Astrocyte (in vitro differentiated cells and primary cell): ENCODE data around the gene FAM124A. TPM values are rescaled to one million over a fixed set of nuclear protein-coding genes. Genes with fewer than 3 reads are reported as not detected.

Source experiments
- DNase-seq: peaks from one replicate; pipeline ENCODE4 v3.0.0-alpha.2; 2010; ENCODE audit warnings: low read depth
- FAIRE-seq: peaks from 2 replicates; lab custom pipeline; 2011; peaks lifted over from hg19 to GRCh38; lab: Jason Lieb, UNC
- H2AFZ ChIP-seq: 2 replicates; pipeline ENCODE4 v1.6.0; 2012; ENCODE audit warnings: low read depth, low read length, inconsistent platforms
- H3K27ac ChIP-seq: 2 replicates; pipeline ENCODE4 v1.5.1; 2011; ENCODE audit warnings: low read depth, low read length, inconsistent platforms
- H3K27me3 ChIP-seq: 2 replicates; pipeline ENCODE4 v1.6.0; 2011; ENCODE audit warnings: low read length, inconsistent platforms; ENCODE audit not compliant: insufficient read depth
- H3K36me3 ChIP-seq: 2 replicates; pipeline ENCODE4 v1.5.1; 2011; ENCODE audit warnings: low read length, inconsistent platforms; ENCODE audit not compliant: insufficient read depth
- H3K4me1 ChIP-seq: 2 replicates; pipeline ENCODE4 v1.5.1; 2011; ENCODE audit warnings: low read length, inconsistent platforms; ENCODE audit not compliant: insufficient read depth
- H3K4me2 ChIP-seq: 2 replicates; pipeline ENCODE4 v1.6.0; 2012; ENCODE audit warnings: low read length, inconsistent platforms
- H3K4me3 ChIP-seq: 2 replicates; pipeline ENCODE4 v1.5.1; 2011; ENCODE audit warnings: low read depth, mild to moderate bottlenecking, low read length, inconsistent platforms; ENCODE audit not compliant: insufficient read depth
- H3K79me2 ChIP-seq: 2 replicates; pipeline ENCODE4 v1.6.0; 2012; ENCODE audit warnings: mild to moderate bottlenecking, low read length, inconsistent platforms; ENCODE audit not compliant: insufficient read depth
- H3K9ac ChIP-seq: 2 replicates; pipeline ENCODE4 v1.6.0; 2012; ENCODE audit warnings: mild to moderate bottlenecking, low read length, inconsistent platforms
- H3K9me3 ChIP-seq: 2 replicates; pipeline ENCODE4 v1.5.1; 2012; ENCODE audit warnings: low read depth, mild to moderate bottlenecking, low read length, inconsistent platforms; ENCODE audit not compliant: insufficient read depth
- H4K20me1 ChIP-seq: 2 replicates; pipeline ENCODE4 v1.6.0; 2012; ENCODE audit warnings: low read length, inconsistent platforms; ENCODE audit not compliant: insufficient read depth
- H3K27ac Mint-ChIP-seq: one replicate; pipeline ENCODE4 v1.8.0; 2021; ENCODE audit warnings: mild to moderate bottlenecking, mixed read lengths; ENCODE audit not compliant: unreplicated experiment
- H3K27me3 Mint-ChIP-seq: one replicate; pipeline ENCODE4 v1.8.0; 2021; ENCODE audit warnings: low read depth, mixed read lengths; ENCODE audit not compliant: unreplicated experiment
- H3K36me3 Mint-ChIP-seq: one replicate; pipeline ENCODE4 v1.8.0; 2021; ENCODE audit warnings: low read depth, mixed read lengths; ENCODE audit not compliant: unreplicated experiment
- H3K4me1 Mint-ChIP-seq: one replicate; pipeline ENCODE4 v1.8.0; 2021; ENCODE audit warnings: low read depth, mixed read lengths; ENCODE audit not compliant: unreplicated experiment
- H3K4me3 Mint-ChIP-seq: one replicate; pipeline ENCODE4 v1.8.0; 2021; ENCODE audit warnings: mild to moderate bottlenecking, moderate library complexity, mixed read lengths; ENCODE audit not compliant: unreplicated experiment
- H3K9me3 Mint-ChIP-seq: one replicate; pipeline ENCODE4 v1.8.0; 2021; ENCODE audit warnings: mild to moderate bottlenecking, mixed read lengths; ENCODE audit not compliant: unreplicated experiment
- CTCF ChIP-seq: IDR thresholded peaks from 2 replicates; pipeline ENCODE4 v1.5.1; 2011; ENCODE audit warnings: low read depth, mild to moderate bottlenecking, inconsistent platforms, low read length, moderate library complexity; ENCODE audit not compliant: insufficient read depth
- EZH2 ChIP-seq: IDR thresholded peaks from 2 replicates; pipeline ENCODE4 v1.6.1; 2012; ENCODE audit warnings: mild to moderate bottlenecking, low read length, inconsistent platforms; ENCODE audit not compliant: insufficient read depth
- total RNA-seq: library from RNA; stranded (reverse); gene quantifications from 2 replicates; pipeline ENCODE4 v1.2.1, GENCODE V29; 2021

The FAM124A gene
- total RNA-seq, 1 donor from 2014 or later, result 1.1 TPM

GRCh38 chr13:51328488-51328887 is 106.3 kb downstream of the FAM124A start:
- no peak overlapping the region for H3K27ac ChIP-seq
- H3K27ac Mint-ChIP-seq, result no peak overlapping the region
- peaks cover 24% of the 10 kb centered on the region for H3K4me1 Mint-ChIP-seq
- H3K79me2 ChIP-seq, result no peaks in the 10 kb centered on the region
- peaks cover under 1% of the 10 kb centered on the region for H3K27me3 Mint-ChIP-seq
- no peaks in the 10 kb centered on the region for H3K27me3 ChIP-seq
- DNase-seq, result no peak
- no peaks in the 10 kb centered on the region for H3K36me3 ChIP-seq
- FAIRE-seq, result no peak
- H2AFZ ChIP-seq, result no peak overlapping the region
- H3K9me3 Mint-ChIP-seq, result no peaks in the 10 kb centered on the region
- H3K4me3 Mint-ChIP-seq, result no peak overlapping the region
- TF ChIP-seq CTCF (no peak), EZH2 (no peak)
- H3K4me3 ChIP-seq, result no peak overlapping the region
- peaks cover 11% of the 10 kb centered on the region for H3K4me1 ChIP-seq
- H3K4me2 ChIP-seq, result no peak overlapping the region
- no peaks in the 10 kb centered on the region for H3K36me3 Mint-ChIP-seq
- H3K9ac ChIP-seq, result no peak overlapping the region
- no peaks in the 10 kb centered on the region for H4K20me1 ChIP-seq
- no peaks in the 10 kb centered on the region for H3K9me3 ChIP-seq

- TF ChIP-seq CTCF, result no peak
- TF ChIP-seq EZH2, result no peak
- peaks cover 11% of the 10 kb centered on the region for H3K4me1 ChIP-seq
- FAIRE-seq (no peak), DNase-seq (no peak)
- no peaks in the 10 kb centered on the region for H3K27me3 ChIP-seq
- H3K4me3 Mint-ChIP-seq, result no peak overlapping the region
- no peaks in the 10 kb centered on the region for H4K20me1 ChIP-seq
- H3K36me3 ChIP-seq, result no peaks in the 10 kb centered on the region
- H3K27ac ChIP-seq, result no peak overlapping the region
- H3K9ac ChIP-seq, result no peak overlapping the region
- no peak overlapping the region for H3K4me2 ChIP-seq
- no peaks in the 10 kb centered on the region for H3K27me3 Mint-ChIP-seq
- H3K9me3 Mint-ChIP-seq, result no peaks in the 10 kb centered on the region
- H3K79me2 ChIP-seq, result no peaks in the 10 kb centered on the region
- H2AFZ ChIP-seq, result no peak overlapping the region
- no peaks in the 10 kb centered on the region for H3K36me3 Mint-ChIP-seq
- peaks cover 24% of the 10 kb centered on the region for H3K4me1 Mint-ChIP-seq
- no peak overlapping the region for H3K4me3 ChIP-seq
- no peaks in the 10 kb centered on the region for H3K9me3 ChIP-seq
- H3K27ac Mint-ChIP-seq, result no peak overlapping the region
Observed at GRCh38 chr13:51329606-51330005, 107.4 kb downstream of the FAM124A start.

- no peak overlapping the region for H3K9ac ChIP-seq
- peak overlapping the region; percentile 57 for H3K4me2 ChIP-seq
- no peak overlapping the region for H2AFZ ChIP-seq
- Mint-ChIP-seq H3K36me3 (no peaks in the 10 kb centered on the region), H3K9me3 (no peaks in the 10 kb centered on the region), H3K4me1 (peaks cover 24% of the 10 kb centered on the region), H3K27ac (no peak overlapping the region), H3K4me3 (no peak overlapping the region), H3K27me3 (no peaks in the 10 kb centered on the region)
- no peaks in the 10 kb centered on the region for H3K27me3 ChIP-seq
- no peaks in the 10 kb centered on the region for H3K36me3 ChIP-seq
- peaks cover 11% of the 10 kb centered on the region for H3K4me1 ChIP-seq
- H3K4me3 ChIP-seq, result no peak overlapping the region
- no peaks in the 10 kb centered on the region for H3K9me3 ChIP-seq
- DNase-seq, result peak; percentile 75
- no peaks in the 10 kb centered on the region for H3K79me2 ChIP-seq
- no peak for TF ChIP-seq CTCF
- no peak for TF ChIP-seq EZH2
- H3K27ac ChIP-seq, result peak overlapping the region; percentile 35
- peak; percentile 67 for FAIRE-seq
- no peaks in the 10 kb centered on the region for H4K20me1 ChIP-seq
Observed at GRCh38 chr13:51330791-51331190, 108.6 kb downstream of the FAM124A start.
